A549 (cell line): ENCODE results near the gene CCT8. TPM values are rescaled to one million over a fixed set of nuclear protein-coding genes. Genes with fewer than 3 reads are reported as not detected.

Experiments
- ATAC-seq, 2 experiments: fragments of 200-7000 bp in 1 of 2; fragments of >200 bp in 1 of 2; cut with Nextera tagmentation in 1 of 2; cut with Tn5 transposase in 1 of 2; 3 replicates each; pipeline versions ENCODE4 v1.8.0 to v1.9.1; 2018 to 2020; ENCODE audit warnings: mild to moderate bottlenecking in 1 of 2, moderate library complexity in 1 of 2
- CTCF ChIA-PET: fragments of 300-600 bp; sonication (Branson Sonifier 250); formaldehyde crosslinking; extraction: SDS; loops from one replicate; lab custom pipeline; 2021; ENCODE audit warnings: antibody characterized with exemption, inconsistent platforms; lab: Yijun Ruan, JAX
- POLR2A ChIA-PET: fragments of 350-600 bp; formaldehyde crosslinking; extraction: SDS; loops from one replicate; lab custom pipeline; 2021; ENCODE audit warnings: antibody characterized with exemption, inconsistent platforms; lab: Yijun Ruan, JAX
- DNase-seq, 2 experiments: peaks; one replicate each; pipeline versions ENCODE4 v3.0.0 to v3.0.0-alpha.2; 2011 to 2016; ENCODE audit warnings: low read depth in 1 of 2, low spot score in 1 of 2
- FAIRE-seq: peaks from 2 replicates; lab custom pipeline; 2011; peaks lifted over from hg19 to GRCh38; lab: Jason Lieb, UNC
- H3K27ac ChIP-seq, 2 experiments: fragments of >200 bp; sonication (Bioruptor Twin); formaldehyde crosslinking; 3 replicates each; pipeline ENCODE4 v1.5.1; 2016 to 2017
- H3K4me1 ChIP-seq: fragments of >200 bp; sonication (Bioruptor Twin); formaldehyde crosslinking; 3 replicates; pipeline ENCODE4 v1.6.1; 2016
- H3K4me2 ChIP-seq: fragments of >200 bp; sonication (Bioruptor Twin); formaldehyde crosslinking; 3 replicates; pipeline ENCODE4 v1.6.1; 2016
- H3K4me3 ChIP-seq: fragments of >200 bp; sonication (Bioruptor Twin); formaldehyde crosslinking; 3 replicates; pipeline ENCODE4 v1.5.1; 2016
- H3K9me3 ChIP-seq: fragments of >200 bp; sonication (Bioruptor Twin); formaldehyde crosslinking; 3 replicates; pipeline ENCODE4 v1.6.1; 2016
- ATOH8 ChIP-seq: fragments of 250-450 bp; sonication (Bioruptor Pico); IDR thresholded peaks from 2 replicates; pipeline ENCODE4 v1.5.0; 2020; ENCODE audit warnings: low read depth, mild to moderate bottlenecking, moderate library complexity
- BCL3 ChIP-seq: fragments of >200 bp; sonication (Bioruptor Twin); formaldehyde crosslinking; IDR thresholded peaks from 3 replicates; pipeline ENCODE4 v1.6.1; 2016
- CEBPB ChIP-seq, 2 experiments: fragments of >200 bp in 1 of 2; sonication (Bioruptor Twin) in 1 of 2; formaldehyde crosslinking in 1 of 2; IDR thresholded peaks; 2 replicates each; pipeline ENCODE4 v1.6.1; 2012 to 2016
- CHD4 ChIP-seq: fragments of 200-600 bp; sonication (generic); IDR thresholded peaks from 2 replicates; pipeline ENCODE4 v1.6.1; 2016; ENCODE audit warnings: antibody characterized with exemption, mild to moderate bottlenecking, borderline replicate concordance
- FOSB ChIP-seq: fragments of 250-450 bp; sonication (Bioruptor Pico); IDR thresholded peaks from 2 replicates; pipeline ENCODE4 v1.5.0; 2020; ENCODE audit warnings: mild to moderate bottlenecking, moderate library complexity
- FOXS1 ChIP-seq: fragments of 250-450 bp; sonication (Bioruptor Pico); IDR thresholded peaks from 2 replicates; pipeline ENCODE4 v1.5.0; 2020; ENCODE audit warnings: mild to moderate bottlenecking, moderate library complexity
- HEYL ChIP-seq: fragments of 250-450 bp; sonication (Bioruptor Pico); IDR thresholded peaks from 2 replicates; pipeline ENCODE4 v1.8.0; 2021; ENCODE audit warnings: mild to moderate bottlenecking, moderate library complexity
- HOXB13 ChIP-seq: fragments of 250-450 bp; sonication (Bioruptor Pico); IDR thresholded peaks from 2 replicates; pipeline ENCODE4 v1.5.0; 2020; ENCODE audit warnings: low read depth, mild to moderate bottlenecking, moderate library complexity
- KDM1A ChIP-seq: fragments of 200-600 bp; sonication (generic); IDR thresholded peaks from 2 replicates; pipeline ENCODE4 v1.6.1; 2016; ENCODE audit warnings: low read depth, mild to moderate bottlenecking
- KDM5A ChIP-seq: fragments of 200-600 bp; sonication (generic); IDR thresholded peaks from 2 replicates; pipeline ENCODE4 v1.6.1; 2016; ENCODE audit warnings: antibody characterized with exemption, mild to moderate bottlenecking
- MYC ChIP-seq: IDR thresholded peaks from 2 replicates; pipeline ENCODE4 v1.6.1; 2012; ENCODE audit warnings: mild to moderate bottlenecking, inconsistent platforms, low read length, improper control_type of control experiment, borderline replicate concordance
- POLR2AphosphoS2 ChIP-seq: conservative IDR thresholded peaks from 2 replicates; pipeline ENCODE4 v1.6.1; 2012; ENCODE audit warnings: low read length, improper control_type of control experiment, inconsistent platforms
- RAD21 ChIP-seq, 2 experiments: fragments of >200 bp in 1 of 2; sonication (Bioruptor Twin) in 1 of 2; formaldehyde crosslinking in 1 of 2; IDR thresholded peaks in 1 of 2; conservative IDR thresholded peaks in 1 of 2; 2 replicates in 1 of 2; 3 replicates in 1 of 2; pipeline ENCODE4 v1.6.1; 2012 to 2018; ENCODE audit warnings: inconsistent platforms in 1 of 2
- SMC3 ChIP-seq: fragments of >200 bp; sonication (Bioruptor Twin); formaldehyde crosslinking; IDR thresholded peaks from 3 replicates; pipeline ENCODE4 v1.6.1; 2018; ENCODE audit warnings: inconsistent platforms
- TP53 ChIP-seq: fragments of 250-450 bp; sonication (Bioruptor Pico); IDR thresholded peaks from 2 replicates; pipeline ENCODE4 v1.5.0; 2021; ENCODE audit warnings: mild to moderate bottlenecking, moderate library complexity
- WGBS: methylation state at CpG from one replicate; pipeline ENCODE4 v1.1.6; 2017; ENCODE audit errors: missing lambda C conversion rate; 5-methylcytosine and 5-hydroxymethylcytosine counted together
- polyA plus RNA-seq, 4 experiments: library from polyadenylated mRNA; depleted of rRNA in 3 of 4; stranded (reverse); fragments of >200 nt; fragmentation: RNase III in 1 of 4; extraction: RNeasy Plus Mini Kit Qiagen cat#74134 plus additional on column Dnase treatment in 1 of 4; gene quantifications; 2 replicates in 3 of 4; 3 replicates in 1 of 4; pipeline ENCODE4 v1.2.3, GENCODE V29; 2011 to 2017
- TF ChIP-seq, protein P1 (sequence below): fragments of 150-350 bp; IDR thresholded peaks from 2 replicates; pipeline ENCODE4 v1.6.1; 2014; ENCODE audit warnings: low read depth, mild to moderate bottlenecking, low read length
- TF ChIP-seq, protein P2 (sequence below): fragments of 450-650 bp; IDR thresholded peaks from 2 replicates; pipeline ENCODE4 v1.6.1; 2014; ENCODE audit warnings: antibody characterized with exemption
- TF ChIP-seq, protein P3 (sequence below): IDR thresholded peaks from 2 replicates; pipeline ENCODE4 v1.6.1; 2012
- TF ChIP-seq, protein P4 (sequence below): fragments of >200 bp; sonication (Bioruptor Twin); formaldehyde crosslinking; IDR thresholded peaks from 2 replicates; pipeline ENCODE4 v1.6.1; 2016

The CCT8 gene
- polyA plus RNA-seq, 2 of the 4 experiments (the other 2 are of a cell fraction): 216 to 296 TPM

DNA sequence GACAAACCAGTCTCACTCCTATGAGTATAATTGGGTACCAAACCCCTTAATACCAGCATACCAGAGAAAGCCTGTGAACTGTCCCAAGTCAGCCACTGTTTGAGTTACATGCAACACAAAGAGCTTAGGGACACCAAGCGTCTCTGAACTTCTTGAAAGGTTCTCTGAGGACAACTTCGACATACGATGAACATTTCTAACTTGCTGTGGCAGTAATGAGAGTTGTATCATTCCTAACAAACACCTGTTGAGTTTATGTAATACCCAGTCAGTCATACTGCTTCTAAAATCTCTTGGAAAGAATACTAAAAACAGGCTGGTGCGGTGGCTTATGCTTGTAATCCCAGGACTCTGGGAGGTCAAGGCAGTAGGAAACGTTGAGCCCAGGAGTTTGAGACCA lies 18.4 kb downstream of the CCT8 start:
- POLR2A ChIA-PET: no interaction called here
- Histone ChIP-seq H3K4me2 (no peak overlapping the region), H3K4me1 (0 out of 3 replicates have a peak, but pooled peaks cover 7% of the 10 kb centered on the region), H3K27ac (no peak overlapping the region)
- 87% methylated on average over 5 of the region's 5 CpGs for WGBS
- TF ChIP-seq CEBPB (IDR thresholded peaks at IDR 0.05) (no peak), SMC3 (no peak), MYC (no peak), HOXB13 (CRISPR knock-in tag) (no peak), POLR2AphosphoS2 (0 out of 2 replicates have a peak, but pooled peaks have one; percentile 60), CHD4 (no peak)
- TF ChIP-seq, protein P1, sequence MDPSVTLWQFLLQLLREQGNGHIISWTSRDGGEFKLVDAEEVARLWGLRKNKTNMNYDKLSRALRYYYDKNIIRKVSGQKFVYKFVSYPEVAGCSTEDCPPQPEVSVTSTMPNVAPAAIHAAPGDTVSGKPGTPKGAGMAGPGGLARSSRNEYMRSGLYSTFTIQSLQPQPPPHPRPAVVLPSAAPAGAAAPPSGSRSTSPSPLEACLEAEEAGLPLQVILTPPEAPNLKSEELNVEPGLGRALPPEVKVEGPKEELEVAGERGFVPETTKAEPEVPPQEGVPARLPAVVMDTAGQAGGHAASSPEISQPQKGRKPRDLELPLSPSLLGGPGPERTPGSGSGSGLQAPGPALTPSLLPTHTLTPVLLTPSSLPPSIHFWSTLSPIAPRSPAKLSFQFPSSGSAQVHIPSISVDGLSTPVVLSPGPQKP: no peak
- TF ChIP-seq, all 56 proteins: peak for 1
- DNase-seq (no peak), ATAC-seq (no peak), FAIRE-seq (no peak)
- CTCF ChIA-PET: interaction anchor here (1.0 kb wide), 1 partner anchor 14 kb away, joined by 3 read pairs; no protein-coding TSS in a partner anchor
- Histone ChIP-seq H3K4me3 (no peak overlapping the region), H3K9me3 (no peaks in the 10 kb centered on the region)

- H3K9me3 ChIP-seq: no peaks in the 10 kb centered on the region
- no peak overlapping the region for H3K27ac ChIP-seq
- ChIA-PET POLR2A (no interaction called here), CTCF (interaction anchor here (0.8 kb wide), 1 partner anchor 10 kb away, joined by 4 read pairs; no protein-coding TSS in a partner anchor)
- no peak overlapping the region for H3K4me3 ChIP-seq
- ATAC-seq: no peak; a peak in 3 of 6 replicates
- no peak for DNase-seq
- H3K4me2 ChIP-seq: no peak overlapping the region
- H3K4me1 ChIP-seq: 0 out of 3 replicates have a peak, but pooled peaks cover 7% of the 10 kb centered on the region
- WGBS: 87% methylated on average over 4 of the region's 4 CpGs
- FAIRE-seq: no peak
- TF ChIP-seq, protein P2, sequence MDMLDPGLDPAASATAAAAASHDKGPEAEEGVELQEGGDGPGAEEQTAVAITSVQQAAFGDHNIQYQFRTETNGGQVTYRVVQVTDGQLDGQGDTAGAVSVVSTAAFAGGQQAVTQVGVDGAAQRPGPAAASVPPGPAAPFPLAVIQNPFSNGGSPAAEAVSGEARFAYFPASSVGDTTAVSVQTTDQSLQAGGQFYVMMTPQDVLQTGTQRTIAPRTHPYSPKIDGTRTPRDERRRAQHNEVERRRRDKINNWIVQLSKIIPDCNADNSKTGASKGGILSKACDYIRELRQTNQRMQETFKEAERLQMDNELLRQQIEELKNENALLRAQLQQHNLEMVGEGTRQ: no peak
- no peak for TF ChIP-seq BCL3
- no peak for TF ChIP-seq TP53
- no peak for TF ChIP-seq FOXS1 (CRISPR knock-in tag)
- TF ChIP-seq KDM1A: no peak
- TF ChIP-seq, protein P3, sequence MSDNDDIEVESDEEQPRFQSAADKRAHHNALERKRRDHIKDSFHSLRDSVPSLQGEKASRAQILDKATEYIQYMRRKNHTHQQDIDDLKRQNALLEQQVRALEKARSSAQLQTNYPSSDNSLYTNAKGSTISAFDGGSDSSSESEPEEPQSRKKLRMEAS: no peak
- no peak for TF ChIP-seq POLR2AphosphoS2
- no peak for TF ChIP-seq MYC
- TF ChIP-seq ATOH8 (CRISPR knock-in tag): no peak
- no peak for TF ChIP-seq RAD21 (conservative IDR thresholded peaks at IDR 0.05 in 1 of 2, IDR thresholded peaks at IDR 0.05 in 1 of 2)
- no peak for TF ChIP-seq FOSB (CRISPR knock-in tag)
- TF ChIP-seq HOXB13 (CRISPR knock-in tag): no peak
- no peak for TF ChIP-seq HEYL (CRISPR knock-in tag)
These were observed 19.8 kb downstream of the CCT8 start for GRCh38 chr21:29053656-29054055.

DNA sequence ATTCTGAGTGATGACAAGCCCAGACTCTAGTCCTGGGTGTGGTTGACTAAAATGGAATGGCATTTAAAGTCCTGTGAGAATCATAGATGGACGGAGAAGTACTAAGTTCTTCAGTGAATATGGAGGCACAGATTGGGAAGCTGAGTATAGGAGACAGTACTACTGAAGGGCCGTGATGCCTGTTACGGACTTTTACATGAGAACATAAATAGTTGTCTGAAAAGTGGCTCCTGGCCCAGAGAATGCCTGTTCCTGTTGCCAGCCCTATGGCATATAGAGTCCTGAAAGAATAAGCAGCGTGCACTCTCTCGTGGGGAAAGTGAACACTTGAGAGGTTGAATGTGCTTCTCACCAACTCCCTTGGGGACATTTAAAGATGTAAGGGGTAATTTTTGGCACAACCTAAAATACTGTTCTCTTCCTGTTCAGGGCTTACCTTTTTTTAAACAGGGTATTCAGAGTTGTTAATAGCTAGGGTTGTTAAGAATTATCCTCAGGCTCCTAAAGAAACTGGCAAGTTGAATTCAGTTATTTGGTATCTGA lies 20.4 kb downstream of the CCT8 start:
- Histone ChIP-seq H3K4me2 (no peak overlapping the region), H3K4me1 (0 out of 3 replicates have a peak, but pooled peaks cover 7% of the 10 kb centered on the region), H3K9me3 (no peaks in the 10 kb centered on the region), H3K27ac (no peak overlapping the region), H3K4me3 (no peak overlapping the region)
- POLR2A ChIA-PET: interaction anchor here (0.7 kb wide), 1 partner anchor 29 kb away, joined by 3 read pairs; the partner anchor contains the start of gene USP16
- FAIRE-seq: no peak
- CTCF ChIA-PET: interaction anchor here (0.8 kb wide), 1 partner anchor 9 kb away, joined by 4 read pairs; no protein-coding TSS in a partner anchor
- DNase-seq: no peak
- WGBS: 89% methylated on average over 5 of the region's 5 CpGs
- TF ChIP-seq, protein P4, sequence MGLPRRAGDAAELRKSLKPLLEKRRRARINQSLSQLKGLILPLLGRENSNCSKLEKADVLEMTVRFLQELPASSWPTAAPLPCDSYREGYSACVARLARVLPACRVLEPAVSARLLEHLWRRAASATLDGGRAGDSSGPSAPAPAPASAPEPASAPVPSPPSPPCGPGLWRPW: no peak
- TF ChIP-seq MYC: no peak
- no peak for TF ChIP-seq KDM5A
- no peak; a peak in 1 of 6 replicates for ATAC-seq
